HEK293T (cell line): ENCODE results near the gene SPAG16.
"Not testable (repeated sequence)": the region's sequence is repeated elsewhere in the genome, so short reads cannot be mapped to it uniquely, and the experiment has no call there.

Experiments
- CTCF ChIA-PET: fragments of 350-600 bp; formaldehyde crosslinking; extraction: SDS; loops from one replicate; lab custom pipeline; 2021; ENCODE audit warnings: antibody characterized with exemption, inconsistent platforms; lab: Yijun Ruan, JAX
- POLR2A ChIA-PET: fragments of 350-600 bp; formaldehyde crosslinking; extraction: SDS; loops from one replicate; lab custom pipeline; 2020; ENCODE audit warnings: antibody characterized with exemption, inconsistent platforms; lab: Yijun Ruan, JAX
- DNase-seq: peaks from one replicate; pipeline ENCODE4 v3.0.0; 2012; ENCODE audit warnings: mixed read lengths; ENCODE audit errors: extremely low spot score
- ARNT ChIP-seq: fragments of 450-650 bp; IDR thresholded peaks from 2 replicates; pipeline ENCODE4 v1.6.1; 2017; ENCODE audit warnings: mild to moderate bottlenecking
- BHLHE40 ChIP-seq: fragments of 450-650 bp; IDR thresholded peaks from 2 replicates; pipeline ENCODE4 v1.6.1; 2016; ENCODE audit warnings: mild to moderate bottlenecking, moderate library complexity, borderline replicate concordance
- CTBP1 ChIP-seq: fragments of 450-650 bp; IDR thresholded peaks from 2 replicates; pipeline ENCODE4 v1.6.1; 2016; ENCODE audit warnings: borderline replicate concordance
- ELF4 ChIP-seq: fragments of 450-650 bp; IDR thresholded peaks from 2 replicates; pipeline ENCODE4 v1.6.1; 2017; ENCODE audit warnings: antibody characterized with exemption
- FOXA1 ChIP-seq: fragments of 450-650 bp; IDR thresholded peaks from 2 replicates; pipeline ENCODE4 v1.6.1; 2016; ENCODE audit warnings: mild to moderate bottlenecking
- FOXK2 ChIP-seq: fragments of 450-650 bp; IDR thresholded peaks from 2 replicates; pipeline ENCODE4 v1.6.1; 2016; ENCODE audit warnings: mild to moderate bottlenecking
- FOXM1 ChIP-seq: fragments of 450-650 bp; IDR thresholded peaks from 2 replicates; pipeline ENCODE4 v1.6.1; 2017; ENCODE audit warnings: mild to moderate bottlenecking, borderline replicate concordance
- HDGF ChIP-seq: fragments of 450-650 bp; IDR thresholded peaks from 2 replicates; pipeline ENCODE4 v1.6.1; 2017; ENCODE audit warnings: antibody characterized with exemption, borderline replicate concordance
- L3MBTL2 ChIP-seq: fragments of 450-650 bp; conservative IDR thresholded peaks from 2 replicates; pipeline ENCODE4 v1.6.1; 2016; ENCODE audit warnings: mild to moderate bottlenecking
- LEF1 ChIP-seq: fragments of 450-650 bp; IDR thresholded peaks from 2 replicates; pipeline ENCODE4 v1.6.1; 2017; ENCODE audit warnings: mild to moderate bottlenecking, borderline replicate concordance
- NFRKB ChIP-seq: fragments of 450-650 bp; IDR thresholded peaks from 2 replicates; pipeline ENCODE4 v1.6.1; 2016; ENCODE audit warnings: mild to moderate bottlenecking, moderate library complexity
- SP1 ChIP-seq: fragments of 450-650 bp; IDR thresholded peaks from 2 replicates; pipeline ENCODE4 v1.6.1; 2017
- SUZ12 ChIP-seq: fragments of 450-650 bp; IDR thresholded peaks from 2 replicates; pipeline ENCODE4 v1.6.1; 2016; ENCODE audit warnings: mild to moderate bottlenecking
- TARDBP ChIP-seq: fragments of 450-650 bp; IDR thresholded peaks from 2 replicates; pipeline ENCODE4 v1.6.1; 2016
- ZNF384 ChIP-seq: fragments of 450-650 bp; IDR thresholded peaks from 2 replicates; pipeline ENCODE4 v1.6.1; 2016
- TF ChIP-seq, protein P1 (sequence below): fragments of 450-650 bp; IDR thresholded peaks from 2 replicates; pipeline ENCODE4 v1.6.1; 2016

SPAG16 gene

GRCh38 chr2:213703406-213704098 lies 419.3 kb downstream of the SPAG16 start:
- DNase-seq, result no peak
- TF ChIP-seq FOXK2 (no peak), ZNF384 (no peak), FOXM1 (no peak), BHLHE40 (no peak), TARDBP (no peak), SP1 (no peak), FOXA1 (no peak), L3MBTL2 (no peak), CTBP1 (no peak), NFRKB (no peak)
- TF ChIP-seq, protein P1, sequence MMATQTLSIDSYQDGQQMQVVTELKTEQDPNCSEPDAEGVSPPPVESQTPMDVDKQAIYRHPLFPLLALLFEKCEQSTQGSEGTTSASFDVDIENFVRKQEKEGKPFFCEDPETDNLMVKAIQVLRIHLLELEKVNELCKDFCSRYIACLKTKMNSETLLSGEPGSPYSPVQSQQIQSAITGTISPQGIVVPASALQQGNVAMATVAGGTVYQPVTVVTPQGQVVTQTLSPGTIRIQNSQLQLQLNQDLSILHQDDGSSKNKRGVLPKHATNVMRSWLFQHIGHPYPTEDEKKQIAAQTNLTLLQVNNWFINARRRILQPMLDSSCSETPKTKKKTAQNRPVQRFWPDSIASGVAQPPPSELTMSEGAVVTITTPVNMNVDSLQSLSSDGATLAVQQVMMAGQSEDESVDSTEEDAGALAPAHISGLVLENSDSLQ, result no peak
- POLR2A ChIA-PET, result no interaction called here
- CTCF ChIA-PET, result no interaction called here

DNA sequence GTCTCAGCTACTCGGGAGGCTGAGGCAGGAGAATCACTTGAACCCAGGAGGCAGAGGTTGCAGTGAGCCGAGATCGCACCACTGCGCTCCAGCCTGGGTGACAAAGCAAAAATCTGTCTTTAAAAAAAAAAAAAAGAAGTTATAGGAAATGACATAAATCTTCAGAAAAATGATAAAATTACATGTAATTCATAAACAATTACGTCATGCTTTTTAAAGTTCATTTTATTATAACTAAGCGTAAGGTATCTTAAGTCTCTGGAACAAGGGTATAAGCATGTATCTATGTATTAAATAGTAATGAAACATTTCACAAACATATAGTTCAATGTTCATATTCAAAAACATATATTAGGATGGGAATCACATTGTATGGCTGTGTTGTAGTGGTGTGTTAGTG lies 425.9 kb downstream of the SPAG16 start:
- TF ChIP-seq LEF1 (no peak), CTBP1 (no peak), BHLHE40 (no peak), ZNF384 (no peak), SUZ12 (no peak), ARNT (no peak), SP1 (no peak), FOXA1 (no peak), FOXM1 (no peak), HDGF (no peak)
- TF ChIP-seq, protein P1, result no peak
- ChIA-PET POLR2A (no interaction called here), CTCF (no interaction called here)
- no peak for DNase-seq

GRCh38 chr2:213718411-213718810 lies 434.1 kb downstream of the SPAG16 start:
- POLR2A ChIA-PET, CTCF ChIA-PET, DNase-seq: not testable (repeated sequence)

DNA sequence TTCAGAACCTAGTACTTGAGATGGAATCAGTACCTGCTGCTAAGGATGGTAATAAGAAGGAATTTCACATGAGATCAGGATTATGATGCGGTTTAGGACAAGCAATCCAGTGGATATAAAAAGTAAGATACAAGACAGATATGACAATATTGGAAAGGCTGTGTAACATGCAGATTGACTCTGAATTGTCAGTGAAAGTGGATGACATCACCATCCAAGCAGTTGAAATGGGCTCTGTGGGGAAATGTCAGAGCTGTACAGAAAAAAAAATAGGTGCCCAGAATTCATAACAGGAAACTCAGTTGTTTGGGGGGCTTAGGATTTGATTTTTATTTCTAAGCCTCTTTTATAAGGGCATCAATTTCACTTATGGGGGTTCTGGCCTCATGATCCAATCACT lies 438.3 kb downstream of the SPAG16 start:
- ChIA-PET POLR2A (no interaction called here), CTCF (no interaction called here)
- TF ChIP-seq ZNF384 (no peak), FOXA1 (no peak), SUZ12 (no peak), FOXM1 (no peak), FOXK2 (no peak), TARDBP (no peak), BHLHE40 (no peak), L3MBTL2 (no peak), SP1 (no peak), HDGF (no peak), LEF1 (no peak), CTBP1 (no peak), NFRKB (no peak), ELF4 (no peak)
- TF ChIP-seq, protein P1, result no peak
- DNase-seq, result no peak

DNA sequence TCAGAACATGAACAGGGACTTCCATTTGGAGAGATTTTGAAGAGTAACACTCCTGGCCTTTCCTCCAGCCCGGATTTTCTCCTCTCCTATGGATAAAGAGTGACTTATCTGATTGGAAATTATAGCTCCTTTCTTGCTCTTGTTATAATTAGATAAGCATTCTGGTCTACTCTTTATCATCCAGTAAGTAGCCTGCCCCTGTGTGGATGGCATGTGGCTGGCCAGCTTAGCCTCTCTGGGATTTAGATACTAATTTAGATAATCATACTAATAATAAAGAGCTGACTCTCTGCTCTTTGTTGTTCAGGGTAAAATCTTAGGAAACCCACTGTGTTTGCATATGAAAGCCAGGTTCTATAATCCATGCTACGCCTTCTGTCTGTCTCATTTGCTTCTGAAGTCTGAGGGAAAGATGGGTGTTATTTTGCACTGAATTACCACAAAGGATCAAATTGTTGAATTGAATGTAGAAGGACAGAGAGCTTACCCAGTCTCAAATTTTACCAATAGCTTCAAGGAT lies 438.8 kb downstream of the SPAG16 start:
- TF ChIP-seq BHLHE40, result no peak
- TF ChIP-seq, protein P1, result no peak
- no peak for TF ChIP-seq NFRKB
- TF ChIP-seq FOXK2, result no peak
- TF ChIP-seq SP1, result no peak
- TF ChIP-seq L3MBTL2, result no peak
- DNase-seq, result no peak
- CTCF ChIA-PET, result no interaction called here
- POLR2A ChIA-PET, result no interaction called here

DNA sequence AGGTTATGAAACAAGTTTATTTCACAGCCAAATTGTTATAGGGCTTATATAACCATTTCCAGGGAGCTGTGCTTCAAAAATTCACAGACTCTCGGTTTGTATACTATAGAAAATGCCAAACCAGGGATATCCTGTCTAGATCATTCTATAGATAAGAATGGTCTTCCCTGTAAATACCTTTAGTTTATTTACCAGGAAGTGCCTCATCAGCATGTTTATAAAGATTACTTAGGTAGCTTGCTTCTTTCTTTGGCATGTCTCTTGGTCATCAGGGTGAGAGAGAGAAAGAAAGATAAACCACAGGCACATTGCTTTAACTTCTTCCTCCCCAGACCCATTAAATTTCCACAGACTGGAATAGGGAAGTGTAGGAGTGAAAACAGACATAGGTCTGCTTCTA lies 439.4 kb downstream of the SPAG16 start:
- POLR2A ChIA-PET, result no interaction called here
- CTCF ChIA-PET, result no interaction called here
- TF ChIP-seq FOXK2 (no peak), TARDBP (no peak), ZNF384 (no peak), NFRKB (no peak), FOXA1 (no peak), SP1 (no peak), FOXM1 (no peak), BHLHE40 (no peak)
- no peak for DNase-seq
